Ovary (tissue), 9 donors: Measurements from ENCODE around the gene GLRB. TPM values are rescaled to one million over a fixed set of nuclear protein-coding genes. Genes with fewer than 3 reads are reported as not detected.
"Not testable (repeated sequence)": the region's sequence is repeated elsewhere in the genome, so short reads cannot be mapped to it uniquely, and the experiment has no call there.

ENCODE experiments used
- DNase-seq, 5 donors: peaks; one replicate each; pipeline ENCODE4 v3.0.0-alpha.2; 2019 to 2020
- H3K27ac ChIP-seq, 2 donors: fragments of 200-600 bp; one replicate each; pipeline versions ENCODE4 v1.5.1 to v1.8.0; 2019 to 2022
- H3K27me3 ChIP-seq: fragments of 200-600 bp; one replicate; pipeline ENCODE4 v1.8.0; 2022
- H3K36me3 ChIP-seq: fragments of 200-600 bp; sonication (generic); one replicate; pipeline ENCODE4 v1.5.1; 2019
- H3K4me1 ChIP-seq: one replicate; pipeline ENCODE4 v1.8.1; 2013; ENCODE audit warnings: mild to moderate bottlenecking, moderate library complexity; ENCODE audit not compliant: insufficient read depth
- H3K4me3 ChIP-seq: fragments of 200-600 bp; sonication (generic); one replicate; pipeline ENCODE4 v1.5.1; 2017
- H3K9me3 ChIP-seq, 2 donors: fragments of 200-600 bp in 1 of 2; sonication (generic) in 1 of 2; one replicate each; pipeline versions ENCODE4 v1.5.1 to v1.8.1; 2013 to 2019; ENCODE audit warnings: mild to moderate bottlenecking in 1 of 2, moderate library complexity in 1 of 2
- CTCF ChIP-seq, 3 donors: fragments of 450-650 bp in 2 of 3; fragments of 200-600 bp in 1 of 3; IDR thresholded peaks; one replicate each; pipeline versions ENCODE4 v1.5.1 to v1.8.0; 2016 to 2022; ENCODE audit warnings: antibody characterized with exemption in 3 of 3, mild to moderate bottlenecking in 1 of 3
- EP300 ChIP-seq: sonication (generic); formaldehyde crosslinking; IDR thresholded peaks from one replicate; pipeline ENCODE4 v1.6.1; 2017; ENCODE audit warnings: antibody characterized with exemption
- POLR2A ChIP-seq: fragments of 450-650 bp; IDR thresholded peaks from one replicate; pipeline ENCODE4 v1.6.1; 2017; ENCODE audit warnings: antibody characterized with exemption, mild to moderate bottlenecking, moderate library complexity
- WGBS, 3 donors: extraction: QIAGEN DNeasy Blood & Tissue Kit in 1 of 3; methylation state at CpG; one replicate each; pipeline versions ENCODE4 v1.1.5 to v1.1.7; 2013 to 2017; 5-methylcytosine and 5-hydroxymethylcytosine counted together
- intact Hi-C, 4 donors: fragments of 100-400 bp; cut with DNase I; formaldehyde crosslinking; loops; one replicate each; pipeline versions ENCODE4 v1.11.0 to v1.15.1; 2022 to 2023
- polyA plus RNA-seq, 2 donors: library from polyadenylated mRNA; stranded (reverse); fragments of 200-250 nt in 1 of 2; fragments of 350-450 nt in 1 of 2; fragmentation: Illumina TruSeq in 1 of 2; extraction: RNeasy Lipid Tissue Mini Kit (QIAGEN cat#74804) in 1 of 2; gene quantifications; one replicate each; pipeline ENCODE4 v1.2.3, GENCODE V29; 2013 to 2014
- total RNA-seq, 7 donors: library from RNA; depleted of rRNA in 2 of 7; stranded (reverse); fragments of >200 nt in 2 of 7; fragmentation: NEBNext Ultra II Directional in 3 of 7; extraction: Animal tissue kit (Norgen Biotek cat#: 25700) in 3 of 7; gene quantifications; one replicate each; pipeline versions ENCODE4 v1.1.0 to v1.2.4, GENCODE V29; 2016 to 2023
- donor health status: DM: no; HTN: no; CAD: no; lungs with moderate emphysema.
- donor health status: DM: no; HTN: no; CAD: no.
- donor health status: Bipolar disorder and iron deficiency.
- donor health status: DM: yes; HTN: yes; CAD: no.
- donor health status: DM: no; HTN: no; CAD: no.
- donor health status: DM: yes; HTN: yes; CAD: no.

GLRB gene
- total and polyA plus RNA-seq, 9 donors, result 0.33 to 8.3 (median 1.8) TPM

- intact Hi-C loops, result no loop called here
Observed at GRCh38 chr4:157170321-157170720, 94.4 kb downstream of the GLRB start.

GRCh38 chr4:157172011-157172410, 96.1 kb downstream of the GLRB start:
- Histone ChIP-seq H3K4me3 (no peak overlapping the region), H3K27me3 (no peaks in the 10 kb centered on the region), H3K9me3 (no peaks in the 10 kb centered on the region), H3K27ac (no peak overlapping the region), H3K4me1 (no peaks in the 10 kb centered on the region), H3K36me3 (no peaks in the 10 kb centered on the region)
- WGBS, 3 donors, result 8 to 22% (median 13%) methylated on average over 3 of the region's 3 CpGs
- no peak for DNase-seq
- intact Hi-C loops, result no loop called here
- TF ChIP-seq EP300 (no peak), POLR2A (no peak), CTCF (IDR thresholded peaks at IDR 0.05) (no peak)

More at GRCh38 chr4:157170321-157170720, 94.4 kb downstream of the GLRB start:
- WGBS, 3 donors, result 86 to 90% (median 88%) methylated on average over 5 of the region's 5 CpGs
- TF ChIP-seq CTCF (IDR thresholded peaks at IDR 0.05), result no peak
- TF ChIP-seq POLR2A, result no peak
- no peak for TF ChIP-seq EP300
- Histone ChIP-seq H3K27me3 (no peaks in the 10 kb centered on the region), H3K36me3 (no peaks in the 10 kb centered on the region), H3K4me3 (no peak overlapping the region), H3K4me1 (no peaks in the 10 kb centered on the region), H3K27ac (no peak overlapping the region), H3K9me3 (no peaks in the 10 kb centered on the region)
- DNase-seq, result no peak

GRCh38 chr4:157180268-157180667, 104.3 kb downstream of the GLRB start:
- 84 to 90% (median 90%) methylated on average over 14 of the region's 14 CpGs for WGBS, 3 donors
- H3K9me3 ChIP-seq, H3K4me1 ChIP-seq, intact Hi-C loops, DNase-seq, H3K36me3 ChIP-seq, H3K27ac ChIP-seq, H3K27me3 ChIP-seq, H3K4me3 ChIP-seq: not testable (repeated sequence)

GRCh38 chr4:157184300-157184699, 108.3 kb downstream of the GLRB start:
- TF ChIP-seq EP300, result no peak
- 76 to 84% (median 82%) methylated on average over 1 of the region's 1 CpG for WGBS, 3 donors
- no peak overlapping the region for H3K4me3 ChIP-seq
- DNase-seq, result no peak
- H3K9me3 ChIP-seq, result no peaks in the 10 kb centered on the region
- no peaks in the 10 kb centered on the region for H3K36me3 ChIP-seq
- intact Hi-C loops, result no loop called here
- H3K27ac ChIP-seq, result no peak overlapping the region
- no peaks in the 10 kb centered on the region for H3K27me3 ChIP-seq
- no peaks in the 10 kb centered on the region for H3K4me1 ChIP-seq

- TF ChIP-seq EP300 (no peak), CTCF (IDR thresholded peaks at IDR 0.05) (no peak), POLR2A (no peak)
- Histone ChIP-seq H3K4me1 (no peaks in the 10 kb centered on the region), H3K36me3 (no peaks in the 10 kb centered on the region), H3K27ac (no peak overlapping the region), H3K9me3 (no peaks in the 10 kb centered on the region), H3K4me3 (no peak overlapping the region), H3K27me3 (no peaks in the 10 kb centered on the region)
- intact Hi-C loops, result no loop called here
- no peak for DNase-seq
Observed at GRCh38 chr4:157185363-157185762, 109.4 kb downstream of the GLRB start.

GRCh38 chr4:157195374-157195773, 119.4 kb downstream of the GLRB start:
- Histone ChIP-seq H3K9me3 (no peaks in the 10 kb centered on the region), H3K27ac (no peak overlapping the region), H3K36me3 (no peaks in the 10 kb centered on the region), H3K4me1 (no peaks in the 10 kb centered on the region), H3K27me3 (no peaks in the 10 kb centered on the region), H3K4me3 (no peak overlapping the region)
- DNase-seq, result no peak
- 72 to 83% (median 75%) methylated on average over 2 of the region's 2 CpGs for WGBS, 3 donors
- intact Hi-C loops, result no loop called here
- TF ChIP-seq CTCF (IDR thresholded peaks at IDR 0.05) (no peak), POLR2A (no peak), EP300 (no peak)
